H9 (cell line): Measurements from ENCODE around the gene MUC4. TPM values are rescaled to one million over a fixed set of nuclear protein-coding genes. Genes with fewer than 3 reads are reported as not detected.

Experiments used
- DNase-seq: peaks from one replicate; pipeline ENCODE4 v3.0.0-alpha.2; 2017
- H2AFZ ChIP-seq: one replicate; pipeline ENCODE4 v1.6.1; 2013; ENCODE audit warnings: mild to moderate bottlenecking, low read length, control low read depth, moderate library complexity
- H2AK5ac ChIP-seq: 2 replicates; pipeline ENCODE4 v1.6.1; 2013; ENCODE audit warnings: low read length, control low read depth, mixed read lengths; ENCODE audit not compliant: insufficient read length
- H2BK120ac ChIP-seq: one replicate; pipeline ENCODE4 v1.6.1; 2013; ENCODE audit warnings: low read depth, mild to moderate bottlenecking, low read length, control low read depth, inconsistent platforms; ENCODE audit not compliant: poor library complexity, severe bottlenecking
- H2BK12ac ChIP-seq: 2 replicates; pipeline ENCODE4 v1.6.1; 2013; ENCODE audit warnings: low read length, control low read depth, mixed read lengths, low read depth; ENCODE audit not compliant: insufficient read length
- H2BK15ac ChIP-seq: 2 replicates; pipeline ENCODE4 v1.6.1; 2013; ENCODE audit warnings: low read depth, low read length, control low read depth
- H2BK20ac ChIP-seq: one replicate; pipeline ENCODE4 v1.6.1; 2013; ENCODE audit warnings: low read depth, mild to moderate bottlenecking, low read length, control low read depth, inconsistent platforms; ENCODE audit not compliant: poor library complexity, severe bottlenecking
- H2BK5ac ChIP-seq: 2 replicates; pipeline ENCODE4 v1.6.1; 2013; ENCODE audit warnings: low read length, control low read depth, mixed read lengths; ENCODE audit not compliant: insufficient read length
- H3K14ac ChIP-seq: 2 replicates; pipeline ENCODE4 v1.6.1; 2013; ENCODE audit warnings: low read length, control low read depth; ENCODE audit not compliant: insufficient read depth
- H3K18ac ChIP-seq: 2 replicates; pipeline ENCODE4 v1.6.1; 2013; ENCODE audit warnings: low read depth, mild to moderate bottlenecking, mixed read lengths, low read length, control low read depth; ENCODE audit not compliant: insufficient read length
- H3K23ac ChIP-seq: 2 replicates; pipeline ENCODE4 v1.6.1; 2013; ENCODE audit warnings: low read length, control low read depth, mixed read lengths, low read depth; ENCODE audit not compliant: insufficient read length
- H3K23me2 ChIP-seq: 2 replicates; pipeline ENCODE4 v1.6.1; 2013; ENCODE audit warnings: low read depth, mild to moderate bottlenecking, mixed read lengths, low read length, control low read depth; ENCODE audit not compliant: insufficient read length, poor library complexity, severe bottlenecking
- H3K27ac ChIP-seq: 2 replicates; pipeline ENCODE4 v1.5.1; 2013; ENCODE audit warnings: low read length, control low read depth, mixed read lengths, low read depth; ENCODE audit not compliant: insufficient read length
- H3K27me3 ChIP-seq: 2 replicates; pipeline ENCODE4 v1.6.1; 2013; ENCODE audit warnings: low read length, control low read depth, inconsistent platforms; ENCODE audit not compliant: insufficient read depth
- H3K4ac ChIP-seq: 2 replicates; pipeline ENCODE4 v1.6.1; 2013; ENCODE audit warnings: low read depth, mild to moderate bottlenecking, control low read depth, inconsistent platforms, low read length, moderate library complexity
- H3K4me1 ChIP-seq: 2 replicates; pipeline ENCODE4 v1.6.1; 2013; ENCODE audit warnings: low read length, control low read depth, inconsistent platforms; ENCODE audit not compliant: insufficient read depth
- H3K4me2 ChIP-seq: 2 replicates; pipeline ENCODE4 v1.6.1; 2013; ENCODE audit warnings: low read length, control low read depth, mixed read lengths; ENCODE audit not compliant: insufficient read length, insufficient read depth
- H3K56ac ChIP-seq: 2 replicates; pipeline ENCODE4 v1.6.1; 2013; ENCODE audit warnings: low read depth, mild to moderate bottlenecking, mixed read lengths, low read length, control low read depth; ENCODE audit not compliant: insufficient read length
- H3K79me1 ChIP-seq: 2 replicates; pipeline ENCODE4 v1.6.1; 2013; ENCODE audit warnings: low read depth, mild to moderate bottlenecking, moderate library complexity, low read length, control low read depth, inconsistent platforms; ENCODE audit not compliant: insufficient read depth, poor library complexity, severe bottlenecking
- H3K79me2 ChIP-seq: 2 replicates; pipeline ENCODE4 v1.6.1; 2013; ENCODE audit warnings: low read length, control low read depth, inconsistent platforms; ENCODE audit not compliant: insufficient read depth
- H3K9ac ChIP-seq: 2 replicates; pipeline ENCODE4 v1.6.1; 2013; ENCODE audit warnings: low read length, control low read depth, mixed read lengths; ENCODE audit not compliant: insufficient read length; ENCODE audit errors: extremely low read depth
- H3K9me3 ChIP-seq: one replicate; pipeline ENCODE4 v1.6.1; 2013; ENCODE audit warnings: low read depth, low read length, inconsistent platforms; ENCODE audit not compliant: control insufficient read depth
- H3T11ph ChIP-seq: one replicate; pipeline ENCODE4 v1.6.1; 2013; ENCODE audit warnings: mild to moderate bottlenecking, low read length, control low read depth, inconsistent platforms
- H4K20me1 ChIP-seq: one replicate; pipeline ENCODE4 v1.6.1; 2013; ENCODE audit not compliant: control insufficient read depth, insufficient read length, insufficient read depth
- H4K5ac ChIP-seq: 2 replicates; pipeline ENCODE4 v1.6.1; 2013; ENCODE audit warnings: low read depth, mild to moderate bottlenecking, mixed read lengths, low read length, control low read depth; ENCODE audit not compliant: insufficient read length
- H4K8ac ChIP-seq: replicated peaks from 2 replicates; pipeline ENCODE4 v1.6.1; 2013; ENCODE audit warnings: low read length, control low read depth, mixed read lengths, low read depth; ENCODE audit not compliant: insufficient read length
- H4K91ac ChIP-seq: 2 replicates; pipeline ENCODE4 v1.6.1; 2013; ENCODE audit warnings: low read depth, mild to moderate bottlenecking, moderate library complexity, mixed read lengths, low read length, control low read depth; ENCODE audit not compliant: insufficient read length
- H3K27ac Mint-ChIP-seq, 3 experiments: 2 replicates in 2 of 3; 3 replicates in 1 of 3; pipeline ENCODE4 v1.8.0; 2020 to 2021; ENCODE audit warnings: mixed read lengths in 3 of 3, mild to moderate bottlenecking in 1 of 3, moderate library complexity in 1 of 3
- H3K27me3 Mint-ChIP-seq: 2 replicates; pipeline ENCODE4 v1.8.0; 2021; ENCODE audit warnings: low read depth, mild to moderate bottlenecking, moderate library complexity, mixed read lengths
- H3K36me3 Mint-ChIP-seq, 3 experiments: 2 replicates in 2 of 3; 3 replicates in 1 of 3; pipeline ENCODE4 v1.8.0; 2020 to 2021; ENCODE audit warnings: low read depth in 3 of 3, mixed read lengths in 3 of 3; ENCODE audit not compliant: insufficient read depth in 1 of 3
- H3K4me1 Mint-ChIP-seq, 2 experiments: 2 replicates each; pipeline ENCODE4 v1.8.0; 2020; ENCODE audit warnings: mixed read lengths in 2 of 2
- H3K4me3 Mint-ChIP-seq, 2 experiments: 2 replicates in 1 of 2; 3 replicates in 1 of 2; pipeline ENCODE4 v1.8.0; 2020 to 2021; ENCODE audit warnings: mild to moderate bottlenecking in 2 of 2, mixed read lengths in 2 of 2, moderate library complexity in 1 of 2
- H3K9me3 Mint-ChIP-seq, 2 experiments: 2 replicates in 1 of 2; 3 replicates in 1 of 2; pipeline ENCODE4 v1.8.0; 2020; ENCODE audit warnings: mild to moderate bottlenecking in 2 of 2, mixed read lengths in 2 of 2, moderate library complexity in 1 of 2
- CTCF ChIP-seq: fragments of 200-600 bp; sonication (generic); conservative IDR thresholded peaks from 3 replicates; pipeline ENCODE4 v1.8.0; 2021; ENCODE audit warnings: antibody characterized with exemption, mild to moderate bottlenecking
- WGBS: extraction: QIAGEN DNeasy Blood & Tissue Kit; methylation state at CpG from one replicate; pipeline ENCODE4 v1.1.7; 2013; ENCODE audit warnings: missing lambda C conversion rate, low lambda C conversion rate, mixed read lengths; ENCODE audit not compliant: insufficient read length; ENCODE audit errors: extremely low coverage; 5-methylcytosine and 5-hydroxymethylcytosine counted together
- total RNA-seq: library from RNA; stranded (reverse); gene quantifications from 2 replicates; pipeline ENCODE4 v1.2.1, GENCODE V29; 2021

MUC4 gene
- total RNA-seq, 1 experiment from 2014 or later = 1.2 TPM

GRCh38 chr3:195838714-195839113 lies 27.0 kb upstream of the MUC4 start:
- H3K27ac Mint-ChIP-seq = no peak overlapping the region
- Histone ChIP-seq H2BK120ac (no peak overlapping the region), H3K79me1 (no peaks in the 10 kb centered on the region), H3K23me2 (no peaks in the 10 kb centered on the region), H3K56ac (no peak overlapping the region), H4K5ac (no peak overlapping the region), H2BK5ac (no peak overlapping the region), H3K4ac (no peak overlapping the region), H3K14ac (no peak overlapping the region), H3K79me2 (no peaks in the 10 kb centered on the region), H3T11ph (no peak overlapping the region), H4K20me1 (no peaks in the 10 kb centered on the region), H2AK5ac (no peak overlapping the region), H4K91ac (no peak overlapping the region), H2AFZ (no peak overlapping the region), H3K18ac (no peak overlapping the region), H3K23ac (no peak overlapping the region), H3K27ac (no peak overlapping the region), H2BK15ac (no peak overlapping the region), H2BK12ac (no peak overlapping the region), H4K8ac (no peak overlapping the region), H2BK20ac (no peak overlapping the region), H3K9ac (no peak overlapping the region), H3K27me3 (no peaks in the 10 kb centered on the region), H3K4me1 (no peaks in the 10 kb centered on the region), H3K4me2 (no peak overlapping the region), H3K9me3 (no peaks in the 10 kb centered on the region)
- peaks cover 0 to 2% of the 10 kb centered on the region in 2 experiments; a peak in 2 of 5 replicates for H3K9me3 Mint-ChIP-seq
- H3K4me3 Mint-ChIP-seq = no peak overlapping the region
- H3K36me3 Mint-ChIP-seq = no peaks in the 10 kb centered on the region; a peak in 1 of 7 replicates
- TF ChIP-seq CTCF = no peak
- H3K27me3 Mint-ChIP-seq = peaks cover 3% of the 10 kb centered on the region; the same call in 1 of the 2 replicates
- DNase-seq = no peak
- WGBS = no CpG with 5 or more reads among the region's 5 CpGs
- peaks cover 15 to 25% of the 10 kb centered on the region in 2 experiments for H3K4me1 Mint-ChIP-seq
